Neural crest cell (in vitro differentiated cells): ENCODE results near the gene SMIM43. TPM values are rescaled to one million over a fixed set of nuclear protein-coding genes. Genes with fewer than 3 reads are reported as not detected.
"Not testable (repeated sequence)": the region's sequence is repeated elsewhere in the genome, so short reads cannot be mapped to it uniquely, and the experiment has no call there.

Experiments
- DNase-seq: peaks from one replicate; pipeline ENCODE4 v3.0.0; 2021; ENCODE audit warnings: low read depth, mixed read lengths, low spot score
- H3K27ac Mint-ChIP-seq: one replicate; pipeline ENCODE4 v1.8.0; 2021; ENCODE audit warnings: mild to moderate bottlenecking, mixed read lengths; ENCODE audit not compliant: unreplicated experiment
- H3K27me3 Mint-ChIP-seq: 2 replicates; pipeline ENCODE4 v1.8.0; 2021; ENCODE audit warnings: low read depth, mild to moderate bottlenecking, mixed read lengths
- H3K36me3 Mint-ChIP-seq: 2 replicates; pipeline ENCODE4 v1.8.0; 2021; ENCODE audit warnings: low read depth, mild to moderate bottlenecking, mixed read lengths
- H3K4me1 Mint-ChIP-seq: 2 replicates; pipeline ENCODE4 v1.8.0; 2021; ENCODE audit warnings: mixed read lengths
- H3K4me3 Mint-ChIP-seq: one replicate; pipeline ENCODE4 v1.8.0; 2021; ENCODE audit warnings: mild to moderate bottlenecking, mixed read lengths
- H3K9me3 Mint-ChIP-seq: 2 replicates; pipeline ENCODE4 v1.8.0; 2021; ENCODE audit warnings: mixed read lengths
- total RNA-seq: library from RNA; stranded (reverse); gene quantifications from 2 replicates; pipeline ENCODE4 v1.2.1, GENCODE V29; 2021
- TF ChIP-seq, protein P1 (sequence below): fragments of 200-600 bp; sonication (generic); conservative IDR thresholded peaks from 2 replicates; pipeline ENCODE4 v1.5.0; 2021; ENCODE audit warnings: antibody characterized with exemption, mild to moderate bottlenecking

Gene SMIM43
- total RNA-seq, 1 donor from 2014 or later: 0.51 TPM

DNA sequence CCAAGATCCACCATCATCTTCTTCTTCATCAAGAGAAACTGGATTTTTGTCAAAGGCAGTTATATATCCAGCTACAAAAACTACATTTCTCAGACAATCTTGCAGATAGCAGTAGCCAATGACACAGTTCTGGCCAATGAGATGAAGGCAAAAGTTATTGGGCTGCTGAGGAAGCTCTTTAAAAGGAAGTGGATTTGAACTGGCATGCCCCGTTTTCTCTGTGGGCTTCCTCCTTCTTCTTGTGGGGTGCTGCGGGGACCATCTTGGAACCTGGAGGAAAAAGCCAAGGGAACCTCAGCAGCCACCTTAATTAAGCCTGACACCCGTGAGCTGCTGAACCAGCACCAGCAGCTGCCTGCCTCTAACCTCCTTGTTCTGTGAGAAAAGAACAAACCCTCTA is 4.8 kb downstream of the SMIM43 start:
- H3K36me3 Mint-ChIP-seq: no peaks in the 10 kb centered on the region
- peaks cover under 1% of the 10 kb centered on the region for H3K4me1 Mint-ChIP-seq
- H3K4me3 Mint-ChIP-seq: no peak overlapping the region
- H3K27me3 Mint-ChIP-seq: peaks cover 70% of the 10 kb centered on the region
- TF ChIP-seq, protein P1, sequence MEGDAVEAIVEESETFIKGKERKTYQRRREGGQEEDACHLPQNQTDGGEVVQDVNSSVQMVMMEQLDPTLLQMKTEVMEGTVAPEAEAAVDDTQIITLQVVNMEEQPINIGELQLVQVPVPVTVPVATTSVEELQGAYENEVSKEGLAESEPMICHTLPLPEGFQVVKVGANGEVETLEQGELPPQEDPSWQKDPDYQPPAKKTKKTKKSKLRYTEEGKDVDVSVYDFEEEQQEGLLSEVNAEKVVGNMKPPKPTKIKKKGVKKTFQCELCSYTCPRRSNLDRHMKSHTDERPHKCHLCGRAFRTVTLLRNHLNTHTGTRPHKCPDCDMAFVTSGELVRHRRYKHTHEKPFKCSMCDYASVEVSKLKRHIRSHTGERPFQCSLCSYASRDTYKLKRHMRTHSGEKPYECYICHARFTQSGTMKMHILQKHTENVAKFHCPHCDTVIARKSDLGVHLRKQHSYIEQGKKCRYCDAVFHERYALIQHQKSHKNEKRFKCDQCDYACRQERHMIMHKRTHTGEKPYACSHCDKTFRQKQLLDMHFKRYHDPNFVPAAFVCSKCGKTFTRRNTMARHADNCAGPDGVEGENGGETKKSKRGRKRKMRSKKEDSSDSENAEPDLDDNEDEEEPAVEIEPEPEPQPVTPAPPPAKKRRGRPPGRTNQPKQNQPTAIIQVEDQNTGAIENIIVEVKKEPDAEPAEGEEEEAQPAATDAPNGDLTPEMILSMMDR: no peak
- H3K27ac Mint-ChIP-seq: no peak overlapping the region
- H3K9me3 Mint-ChIP-seq: peaks cover 2% of the 10 kb centered on the region
- no peak for DNase-seq

GRCh38 chr4:121758925-121759568 is 5.9 kb downstream of the SMIM43 start:
- Mint-ChIP-seq H3K27ac (no peak overlapping the region), H3K9me3 (peaks cover 10% of the 10 kb centered on the region), H3K27me3 (peaks cover 62% of the 10 kb centered on the region), H3K4me1 (no peaks in the 10 kb centered on the region), H3K36me3 (no peaks in the 10 kb centered on the region), H3K4me3 (no peak overlapping the region)
- DNase-seq: no peak
- TF ChIP-seq, protein P1: no peak

GRCh38 chr4:121752142-121752541 is 12.8 kb downstream of the SMIM43 start:
- H3K9me3 Mint-ChIP-seq: peaks cover 19% of the 10 kb centered on the region
- H3K4me3 Mint-ChIP-seq, H3K27ac Mint-ChIP-seq, DNase-seq, H3K36me3 Mint-ChIP-seq: not testable (repeated sequence)
- H3K27me3 Mint-ChIP-seq: peaks cover 16% of the 10 kb centered on the region
- H3K4me1 Mint-ChIP-seq: peaks cover 13% of the 10 kb centered on the region

GRCh38 chr4:121749225-121749624 is 15.7 kb downstream of the SMIM43 start:
- DNase-seq: no peak
- Mint-ChIP-seq H3K4me3 (no peak overlapping the region), H3K9me3 (peaks cover 11% of the 10 kb centered on the region), H3K27me3 (peaks cover 7% of the 10 kb centered on the region), H3K36me3 (no peaks in the 10 kb centered on the region), H3K4me1 (peaks cover 13% of the 10 kb centered on the region), H3K27ac (no peak overlapping the region)
- TF ChIP-seq, protein P1: no peak

- Mint-ChIP-seq H3K4me3 (no peak overlapping the region), H3K27ac (no peak overlapping the region), H3K27me3 (peaks cover 2% of the 10 kb centered on the region), H3K4me1 (no peaks in the 10 kb centered on the region), H3K36me3 (no peaks in the 10 kb centered on the region), H3K9me3 (no peaks in the 10 kb centered on the region)
- no peak for DNase-seq
- TF ChIP-seq, protein P1: no peak
These were observed 22.2 kb downstream of the SMIM43 start for GRCh38 chr4:121742794-121743193.

- H3K27ac Mint-ChIP-seq: no peak overlapping the region
- no peak overlapping the region for H3K4me3 Mint-ChIP-seq
- no peaks in the 10 kb centered on the region for H3K27me3 Mint-ChIP-seq
- H3K9me3 Mint-ChIP-seq: no peaks in the 10 kb centered on the region
- no peak for DNase-seq
- TF ChIP-seq, protein P1: no peak
- H3K4me1 Mint-ChIP-seq: no peaks in the 10 kb centered on the region
- no peaks in the 10 kb centered on the region for H3K36me3 Mint-ChIP-seq
These were observed 23.2 kb downstream of the SMIM43 start for GRCh38 chr4:121741751-121742150.
